ENCODE measurements around the gene DOK4. TPM values are rescaled to one million over a fixed set of nuclear protein-coding genes. Genes with fewer than 3 reads are reported as not detected.

The DOK4 gene
- total RNA-seq, 4 donors from 2014 or later, result 16.6 to 36.6 (median 26.6) TPM

DNA sequence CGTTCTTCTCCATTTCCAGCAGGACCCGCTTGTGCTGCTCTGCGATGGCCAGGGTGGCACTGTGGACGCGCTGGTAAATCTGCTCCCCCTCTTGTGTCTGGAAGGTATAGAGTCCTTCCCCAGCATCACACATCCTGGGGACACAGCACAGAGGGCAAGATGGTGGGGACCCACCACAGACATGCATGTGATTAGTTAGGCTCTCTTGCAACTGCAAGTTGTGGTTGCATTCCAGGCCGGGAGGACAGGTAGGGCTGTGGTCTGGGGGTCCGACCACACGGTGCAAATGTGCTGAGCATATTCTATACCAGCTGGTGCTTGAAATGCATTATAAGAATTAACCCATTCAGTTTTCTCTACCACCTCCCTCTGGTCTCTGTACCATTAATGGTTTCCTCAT lies 12.4 kb downstream of the DOK4 start:
- Histone ChIP-seq H3K9me3 (no peaks in the 10 kb centered on the region), H3K36me3 (peaks cover 0 to 69% of the 10 kb centered on the region in 2 donors), H3K4me1 (peaks cover 0 to 51% (median 19%) of the 10 kb centered on the region in 3 donors), H3K27ac (no peak overlapping the region), H3K27me3 (no peaks in the 10 kb centered on the region), H3K4me3 (no peak overlapping the region)
- TF ChIP-seq POLR2AphosphoS5 (IDR thresholded peaks at IDR 0.05), result no peak
- TF ChIP-seq CTCF (IDR thresholded peaks at IDR 0.05), result no peak
- no peak for TF ChIP-seq POLR2A (IDR thresholded peaks at IDR 0.05)
- no peak for TF ChIP-seq EP300 (IDR thresholded peaks at IDR 0.05)
- ATAC-seq, result no peak
- 56 to 87% methylated on average over 3 of the region's 8 CpGs for WGBS, 2 donors (ENCODE audit: low coverage in 1 of 2)

DNA sequence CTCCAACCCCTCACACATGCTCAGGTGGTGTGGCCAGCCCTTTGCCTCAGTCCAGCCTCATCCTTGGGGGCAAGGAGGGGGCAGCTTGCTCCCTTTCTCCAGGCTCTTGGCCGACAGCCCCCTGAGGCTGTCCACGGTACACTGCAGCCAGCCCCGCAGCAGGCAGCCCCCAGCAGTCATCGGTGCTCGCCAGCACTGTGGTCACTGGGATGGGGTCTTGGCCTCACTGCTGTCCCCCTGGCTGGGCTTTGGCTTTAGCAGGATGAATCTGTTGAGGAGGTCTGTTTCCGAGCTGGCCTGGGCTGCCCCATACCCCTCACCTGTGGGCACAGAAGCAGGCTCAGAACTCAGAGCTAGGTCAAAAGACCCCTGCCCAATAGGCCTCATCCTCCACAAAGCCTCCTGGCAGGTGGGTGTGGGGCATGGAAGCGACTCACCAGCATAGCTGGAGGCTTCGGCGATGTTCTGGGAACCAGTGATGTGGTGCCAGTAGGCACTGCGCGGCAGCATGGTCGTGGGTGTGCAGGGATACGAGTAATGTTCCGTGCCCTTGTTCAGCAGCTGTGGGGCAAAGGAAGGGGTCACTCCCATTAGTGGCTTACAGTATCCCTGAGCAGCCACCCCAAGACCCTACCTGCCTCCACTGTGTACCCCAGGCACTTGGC lies 13.0 kb downstream of the DOK4 start:
- Histone ChIP-seq H3K4me1 (peaks cover 0 to 45% (median 19%) of the 10 kb centered on the region in 3 donors), H3K4me3 (no peak overlapping the region), H3K36me3 (peaks cover 0 to 75% of the 10 kb centered on the region in 2 donors), H3K27me3 (no peaks in the 10 kb centered on the region), H3K9me3 (no peaks in the 10 kb centered on the region), H3K27ac (no peak overlapping the region)
- no peak for ATAC-seq
- TF ChIP-seq POLR2A (IDR thresholded peaks at IDR 0.05) (no peak), EP300 (IDR thresholded peaks at IDR 0.05) (no peak), CTCF (IDR thresholded peaks at IDR 0.05) (no peak), POLR2AphosphoS5 (IDR thresholded peaks at IDR 0.05) (no peak)
- WGBS, 2 donors (ENCODE audit: low coverage in 1 of 2), result 80 to 86% methylated on average over 2 to 5 of the region's 14 CpGs

DNA sequence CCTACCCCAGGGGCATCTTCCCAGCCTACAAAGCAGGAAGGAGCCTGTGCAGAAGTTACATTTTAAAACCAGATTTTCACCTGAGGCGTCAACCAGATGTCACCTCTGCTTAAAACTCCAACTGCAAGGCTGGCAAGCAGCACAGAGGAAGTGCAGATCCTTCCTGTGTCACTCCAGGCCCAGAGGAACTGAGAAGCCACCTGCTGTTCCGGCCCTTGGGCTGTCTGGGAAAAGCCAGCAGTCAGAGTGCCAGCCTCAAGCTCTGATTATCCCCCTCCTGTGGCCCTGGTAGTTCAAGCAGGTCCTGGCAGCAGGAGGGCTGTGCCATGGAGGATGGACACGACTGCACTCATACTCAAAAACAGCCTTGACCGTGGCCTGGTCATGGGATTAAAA lies 13.6 kb downstream of the DOK4 start:
- H3K36me3 ChIP-seq, result peaks cover 0 to 78% of the 10 kb centered on the region in 2 donors
- no peak overlapping the region for H3K4me3 ChIP-seq
- H3K27ac ChIP-seq, result no peak overlapping the region
- no peak for ATAC-seq
- H3K9me3 ChIP-seq, result no peaks in the 10 kb centered on the region
- H3K27me3 ChIP-seq, result no peaks in the 10 kb centered on the region
- H3K4me1 ChIP-seq, result peaks cover 0 to 39% (median 13%) of the 10 kb centered on the region in 3 donors
- TF ChIP-seq CTCF (IDR thresholded peaks at IDR 0.05) (no peak), EP300 (IDR thresholded peaks at IDR 0.05) (no peak), POLR2A (IDR thresholded peaks at IDR 0.05) (no peak), POLR2AphosphoS5 (IDR thresholded peaks at IDR 0.05) (no peak)
- WGBS, 2 donors (ENCODE audit: low coverage in 1 of 2), result 60% methylated on average over 1 of the region's 4 CpGs; no CpG with 5 or more reads in 1 of the 2 donors

- H3K36me3 ChIP-seq, result peaks cover 0 to 83% of the 10 kb centered on the region in 2 donors
- no peaks in the 10 kb centered on the region for H3K9me3 ChIP-seq
- 41 to 61% methylated on average over 8 of the region's 10 CpGs for WGBS, 2 donors (ENCODE audit: low coverage in 1 of 2)
- TF ChIP-seq EP300 (IDR thresholded peaks at IDR 0.05) (no peak), POLR2AphosphoS5 (IDR thresholded peaks at IDR 0.05) (no peak), POLR2A (IDR thresholded peaks at IDR 0.05) (no peak), CTCF (IDR thresholded peaks at IDR 0.05) (no peak)
- no peak overlapping the region for H3K4me3 ChIP-seq
- H3K27me3 ChIP-seq, result no peaks in the 10 kb centered on the region
- no peak for ATAC-seq
- H3K4me1 ChIP-seq, result peaks cover 0 to 33% (median 7%) of the 10 kb centered on the region in 3 donors
- no peak overlapping the region for H3K27ac ChIP-seq
Observed at GRCh38 chr16:57471852-57472664, 14.2 kb downstream of the DOK4 start.

Data from gastroesophageal sphincter (tissue), 4 donors.